Measurements from ENCODE around the gene PCDH9. TPM values are rescaled to one million over a fixed set of nuclear protein-coding genes. Genes with fewer than 3 reads are reported as not detected.

PCDH9 gene
- polyA plus RNA-seq, 3 donors from 2014 or later, result 0.56 to 0.77 TPM; not detected in 1

DNA sequence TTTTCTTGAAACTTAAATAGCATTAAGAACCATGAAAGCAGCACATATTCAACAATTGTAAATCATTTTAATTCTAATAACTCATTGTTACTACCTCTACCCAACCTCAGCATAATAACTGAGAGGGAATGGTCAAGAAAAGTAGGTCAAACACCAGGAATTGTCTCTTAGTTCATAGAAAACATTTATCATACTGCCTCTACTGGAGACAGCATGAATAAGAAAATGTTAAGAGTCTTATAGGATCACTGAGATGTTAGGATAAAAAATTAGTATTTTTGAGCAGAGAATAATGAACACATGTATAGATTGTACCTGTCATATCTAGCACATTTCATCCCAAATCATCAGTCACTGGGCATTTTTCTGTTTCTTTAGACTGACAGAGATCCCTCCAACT, 515.3 kb downstream of the PCDH9 start:
- Mint-ChIP-seq H3K9me3 (peaks cover 0 to 23% (median 4%) of the 10 kb centered on the region in 6 donors), H3K27me3 (ENCODE audit: low read depth in 3 of 3) (no peaks in the 10 kb centered on the region), H3K27ac (no peak overlapping the region), H3K4me3 (no peak overlapping the region), H3K4me1 (no peaks in the 10 kb centered on the region), H3K36me3 (no peaks in the 10 kb centered on the region)
- DNase-seq, result no peak

DNA sequence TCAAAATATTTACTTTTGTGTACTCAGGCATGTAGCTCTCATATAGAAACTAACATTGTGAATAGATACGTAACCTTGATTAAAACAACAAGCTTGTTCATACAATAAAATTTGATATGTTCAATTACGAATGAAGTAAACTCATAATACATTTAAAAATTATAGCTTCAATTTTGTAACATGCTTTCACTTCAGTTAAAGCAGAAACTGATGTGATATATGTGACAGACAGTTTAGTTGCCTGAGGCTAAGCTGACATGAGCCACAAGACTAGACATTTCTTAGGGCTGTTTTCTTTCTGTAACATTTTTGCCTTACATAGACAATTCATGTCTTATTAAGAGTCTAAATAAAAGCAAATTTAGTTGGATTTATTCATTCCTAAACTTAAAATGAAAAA, 526.0 kb downstream of the PCDH9 start:
- Mint-ChIP-seq H3K9me3 (peaks cover 0 to 40% (median 0%) of the 10 kb centered on the region in 6 donors), H3K27me3 (ENCODE audit: low read depth in 3 of 3) (no peaks in the 10 kb centered on the region), H3K36me3 (no peaks in the 10 kb centered on the region), H3K4me3 (no peak overlapping the region), H3K27ac (no peak overlapping the region), H3K4me1 (no peaks in the 10 kb centered on the region)
- DNase-seq, result no peak

DNA sequence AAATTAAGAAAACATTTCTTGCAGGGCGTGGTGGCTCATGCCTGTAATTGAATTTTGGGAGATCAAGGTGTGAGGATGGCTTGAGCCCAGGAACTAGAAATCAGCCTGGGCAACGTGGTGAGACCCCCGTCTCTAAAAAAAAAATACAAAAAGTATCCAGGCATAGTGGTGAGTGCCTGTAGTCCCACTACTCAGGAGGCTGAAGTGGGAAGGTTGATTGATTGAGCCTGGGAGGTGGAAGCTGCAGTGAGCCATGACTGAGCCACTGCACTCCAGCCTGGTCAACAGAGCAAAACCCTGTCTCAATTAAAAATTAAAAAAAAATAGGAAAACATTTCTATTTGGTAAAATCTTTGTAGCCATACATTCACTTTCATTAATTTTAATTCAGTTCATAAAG, 526.5 kb downstream of the PCDH9 start:
- H3K27ac Mint-ChIP-seq, result no peak overlapping the region
- no peak for DNase-seq
- H3K36me3 Mint-ChIP-seq, result no peaks in the 10 kb centered on the region
- no peaks in the 10 kb centered on the region for H3K27me3 Mint-ChIP-seq (ENCODE audit: low read depth in 3 of 3)
- peaks cover 0 to 36% (median 0%) of the 10 kb centered on the region in 6 donors for H3K9me3 Mint-ChIP-seq
- H3K4me1 Mint-ChIP-seq, result no peaks in the 10 kb centered on the region
- no peak overlapping the region for H3K4me3 Mint-ChIP-seq

DNA sequence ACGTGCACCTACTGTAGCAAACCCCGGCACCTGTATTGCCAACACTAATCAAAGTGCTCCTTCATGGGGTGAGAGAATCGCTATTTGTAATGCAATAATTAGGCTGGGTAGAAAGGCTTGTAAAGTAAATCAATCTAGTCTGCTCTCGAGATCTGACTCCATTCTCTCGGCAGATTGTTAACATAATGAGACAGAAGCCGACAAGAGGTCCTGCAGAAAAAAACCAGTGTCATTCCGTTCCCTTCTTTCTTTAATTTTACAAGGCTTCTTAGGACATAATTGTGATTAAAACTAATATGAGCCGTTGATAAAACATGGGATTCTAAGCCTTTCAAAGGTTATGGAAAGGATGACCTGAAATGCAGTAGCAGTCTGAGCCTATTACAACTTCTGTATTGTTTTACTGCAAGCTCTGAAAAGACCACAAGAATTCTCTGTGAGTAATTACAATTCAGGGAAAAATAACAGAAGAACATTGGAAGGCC, 530.0 kb downstream of the PCDH9 start:
- Mint-ChIP-seq H3K27ac (no peak overlapping the region), H3K9me3 (peaks cover 0 to 20% (median 1%) of the 10 kb centered on the region in 6 donors), H3K4me1 (no peaks in the 10 kb centered on the region), H3K27me3 (ENCODE audit: low read depth in 3 of 3) (no peaks in the 10 kb centered on the region), H3K36me3 (no peaks in the 10 kb centered on the region), H3K4me3 (no peak overlapping the region)
- no peak for DNase-seq

DNA sequence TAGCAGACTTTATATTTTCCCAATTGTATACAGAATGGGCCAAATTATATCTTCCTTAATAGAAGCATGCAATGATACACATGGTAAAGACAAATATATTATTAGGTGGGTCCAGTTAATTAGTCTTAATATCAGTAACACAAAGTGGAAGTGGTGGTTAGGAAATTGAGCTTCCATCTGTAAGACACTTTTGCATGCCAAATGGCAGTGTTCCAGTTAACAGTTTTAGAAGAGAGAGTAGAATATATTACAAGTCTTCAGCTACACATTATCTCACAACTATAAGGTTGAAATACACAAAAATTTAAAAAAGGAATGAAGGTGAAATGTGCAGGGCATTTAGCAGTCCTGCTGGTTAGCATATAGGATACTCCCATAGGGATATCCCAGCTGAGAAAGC, 536.5 kb downstream of the PCDH9 start:
- Mint-ChIP-seq H3K27me3 (ENCODE audit: low read depth in 3 of 3) (no peaks in the 10 kb centered on the region), H3K27ac (no peak overlapping the region), H3K9me3 (peaks cover 0 to 9% (median 0%) of the 10 kb centered on the region in 6 donors), H3K36me3 (no peaks in the 10 kb centered on the region), H3K4me1 (no peaks in the 10 kb centered on the region), H3K4me3 (no peak overlapping the region)
- no peak for DNase-seq

DNA sequence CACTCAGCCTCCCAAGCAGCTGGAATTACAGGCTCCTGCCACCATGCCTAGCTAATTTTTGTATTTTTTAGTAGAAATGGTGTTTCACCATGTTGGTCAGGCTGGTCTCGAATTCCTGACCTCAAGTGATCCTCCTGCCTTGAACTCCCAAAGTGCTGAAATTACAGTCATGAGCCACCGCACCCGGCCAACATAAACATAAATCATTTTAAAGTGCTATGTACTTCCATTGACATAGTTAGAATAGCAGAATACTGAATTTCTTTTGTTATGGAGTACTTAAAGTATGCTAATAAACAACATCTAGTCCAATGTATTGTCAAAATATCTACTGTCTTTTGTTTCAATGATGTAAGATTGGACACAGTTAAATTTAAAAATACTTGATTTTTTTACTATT, 539.0 kb downstream of the PCDH9 start:
- Mint-ChIP-seq H3K27ac (no peak overlapping the region), H3K27me3 (ENCODE audit: low read depth in 3 of 3) (no peaks in the 10 kb centered on the region), H3K4me1 (no peaks in the 10 kb centered on the region), H3K4me3 (no peak overlapping the region), H3K9me3 (peaks cover 0 to 6% (median 1%) of the 10 kb centered on the region in 6 donors), H3K36me3 (no peaks in the 10 kb centered on the region)
- DNase-seq, result no peak

DNA sequence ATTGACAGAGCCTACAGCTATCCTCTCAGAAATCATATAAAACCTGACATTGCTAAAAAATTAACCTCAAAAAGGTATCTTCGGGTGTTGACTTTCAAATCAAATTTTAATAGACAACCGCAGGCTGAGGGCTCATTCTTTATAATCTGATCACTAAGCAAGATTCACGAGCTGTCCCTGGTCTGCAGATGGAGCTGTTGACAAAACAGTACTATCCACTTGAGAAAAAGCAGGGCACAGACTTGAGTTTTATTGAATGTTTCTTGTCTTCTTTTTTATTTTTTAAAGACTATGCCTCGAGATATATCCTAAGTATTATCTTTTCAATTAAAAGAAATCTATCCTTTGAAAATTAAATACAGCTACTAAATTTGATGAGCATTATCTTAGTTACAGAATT, 540.5 kb downstream of the PCDH9 start:
- Mint-ChIP-seq H3K27ac (no peak overlapping the region), H3K4me3 (no peak overlapping the region), H3K9me3 (peaks cover under 1 to 13% (median 3%) of the 10 kb centered on the region in 6 donors), H3K27me3 (ENCODE audit: low read depth in 3 of 3) (no peaks in the 10 kb centered on the region), H3K4me1 (no peaks in the 10 kb centered on the region), H3K36me3 (no peaks in the 10 kb centered on the region)
- no peak for DNase-seq

DNA sequence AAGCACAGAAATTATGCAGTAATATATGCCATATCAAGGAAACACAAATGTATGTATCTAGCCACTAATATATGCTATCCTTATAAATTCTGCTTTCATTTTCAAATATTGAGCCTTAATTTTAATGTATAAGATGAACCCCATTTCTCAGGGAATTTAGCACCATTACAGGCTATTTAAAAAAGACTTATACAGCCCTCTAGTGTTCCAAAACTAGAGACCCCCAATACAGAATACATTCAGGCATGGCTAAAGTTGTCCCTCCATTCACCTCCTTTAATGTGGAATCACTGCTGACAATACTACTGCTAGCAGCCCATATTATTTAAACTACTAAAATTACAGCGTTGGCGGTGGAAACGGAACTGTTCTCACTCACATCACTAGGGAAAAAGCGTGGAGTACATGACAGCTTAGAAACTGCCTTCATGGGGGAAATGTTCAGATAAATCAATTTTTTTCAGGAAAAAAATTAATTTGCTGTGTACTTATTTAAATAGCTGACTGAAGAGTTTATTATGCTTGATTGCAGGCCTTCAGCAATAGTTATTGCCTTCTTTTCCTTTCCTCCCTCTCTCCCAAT, 541.0 kb downstream of the PCDH9 start:
- H3K36me3 Mint-ChIP-seq, result no peaks in the 10 kb centered on the region
- no peaks in the 10 kb centered on the region for H3K4me1 Mint-ChIP-seq
- H3K27me3 Mint-ChIP-seq (ENCODE audit: low read depth in 3 of 3), result no peaks in the 10 kb centered on the region
- H3K4me3 Mint-ChIP-seq, result no peak overlapping the region
- no peak for DNase-seq
- H3K27ac Mint-ChIP-seq, result no peak overlapping the region
- peaks cover 2 to 15% (median 4%) of the 10 kb centered on the region in 6 donors for H3K9me3 Mint-ChIP-seq

DNA sequence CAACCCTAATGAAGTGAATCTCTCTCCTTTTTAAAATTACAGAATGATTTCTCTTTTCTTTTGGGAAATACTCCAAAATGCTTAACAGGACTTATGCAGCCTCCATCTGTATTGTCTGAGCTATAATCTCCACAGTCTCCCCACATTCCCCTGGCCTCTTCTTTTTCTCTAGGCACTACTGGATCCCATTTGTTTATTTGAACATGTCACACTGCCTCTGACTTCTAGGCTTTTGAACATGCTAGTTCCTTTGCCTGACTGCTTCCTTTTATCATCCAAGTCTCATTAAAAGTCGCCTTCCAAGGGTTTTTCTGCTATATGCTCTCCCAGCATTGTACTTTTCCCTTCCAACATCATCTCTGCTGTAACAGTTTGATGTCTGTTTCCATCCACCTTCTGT, 548.7 kb downstream of the PCDH9 start:
- H3K4me1 Mint-ChIP-seq, result no peaks in the 10 kb centered on the region
- DNase-seq, result no peak
- H3K9me3 Mint-ChIP-seq, result peaks cover 2 to 16% (median 4%) of the 10 kb centered on the region in 6 donors
- H3K36me3 Mint-ChIP-seq, result no peaks in the 10 kb centered on the region
- H3K4me3 Mint-ChIP-seq, result no peak overlapping the region
- peaks cover 0 to 3% (median 0%) of the 10 kb centered on the region in 3 donors for H3K27me3 Mint-ChIP-seq (ENCODE audit: low read depth in 3 of 3)
- H3K27ac Mint-ChIP-seq, result no peak overlapping the region

DNA sequence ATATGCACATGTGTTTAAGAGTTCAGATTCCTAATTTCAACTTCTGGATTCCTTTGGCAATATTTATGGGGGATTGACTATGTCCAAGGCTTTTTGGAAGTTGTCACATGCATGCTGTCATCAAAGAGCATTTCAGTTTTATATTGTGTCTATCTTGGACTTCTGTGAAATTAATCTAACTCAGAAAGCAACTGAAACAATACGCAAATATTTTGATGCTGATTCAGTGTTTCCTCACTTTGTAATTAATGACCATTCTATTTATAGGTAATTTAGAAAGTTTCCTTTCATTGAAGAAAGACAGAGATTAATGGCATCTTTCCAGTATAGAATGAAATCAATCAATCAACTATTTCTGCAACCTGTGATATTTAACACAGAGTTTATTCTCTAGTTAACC, 550.1 kb downstream of the PCDH9 start:
- Mint-ChIP-seq H3K4me3 (no peak overlapping the region), H3K9me3 (peaks cover 2 to 9% (median 4%) of the 10 kb centered on the region in 6 donors), H3K27ac (no peak overlapping the region), H3K36me3 (no peaks in the 10 kb centered on the region), H3K27me3 (ENCODE audit: low read depth in 3 of 3) (peaks cover 0 to 3% (median 3%) of the 10 kb centered on the region in 3 donors), H3K4me1 (no peaks in the 10 kb centered on the region)
- DNase-seq, result no peak

DNA sequence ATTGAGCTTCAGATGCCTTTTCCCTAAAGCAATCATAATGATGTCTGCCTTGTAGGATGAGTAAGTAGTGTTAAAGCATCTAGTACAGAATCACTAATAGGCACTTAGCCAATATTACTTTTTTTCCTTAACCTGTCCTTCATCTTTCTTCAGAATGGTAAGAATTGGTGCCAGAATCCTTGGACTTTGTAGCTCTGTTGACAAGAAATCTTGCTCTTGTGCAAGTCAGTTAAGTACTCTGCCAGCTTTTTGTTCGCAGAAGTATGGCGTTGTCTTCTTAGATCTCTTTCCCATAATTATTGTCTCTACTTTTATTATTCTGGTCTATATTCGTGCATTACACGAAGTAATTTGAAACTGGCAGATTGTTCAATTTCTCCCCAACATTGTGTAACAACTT, 554.5 kb downstream of the PCDH9 start:
- Mint-ChIP-seq H3K9me3 (peaks cover 0 to 12% (median 4%) of the 10 kb centered on the region in 6 donors), H3K4me1 (no peaks in the 10 kb centered on the region), H3K4me3 (no peak overlapping the region), H3K27ac (no peak overlapping the region), H3K36me3 (no peaks in the 10 kb centered on the region), H3K27me3 (ENCODE audit: low read depth in 3 of 3) (peaks cover 0 to 3% (median 0%) of the 10 kb centered on the region in 3 donors)
- DNase-seq, result no peak

DNA sequence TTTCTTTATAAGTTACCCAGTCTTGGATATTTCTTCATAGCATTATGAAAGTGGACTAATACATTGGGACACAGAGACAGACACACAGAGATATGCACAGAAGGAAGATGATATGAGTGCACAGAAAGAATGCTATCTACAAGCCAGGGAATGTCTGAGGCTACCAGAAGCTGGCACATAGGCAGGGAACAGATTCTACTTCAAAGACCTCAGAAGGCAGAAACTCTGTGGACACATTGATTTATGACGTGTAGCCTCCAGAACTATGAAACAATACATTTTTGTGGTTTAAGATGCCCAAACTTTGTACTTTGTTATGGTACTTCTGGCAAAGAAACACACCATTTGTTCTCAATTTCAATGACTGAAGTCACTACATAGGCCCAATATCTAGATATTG, 556.7 kb downstream of the PCDH9 start:
- Mint-ChIP-seq H3K27me3 (ENCODE audit: low read depth in 3 of 3) (peaks cover 0 to 3% (median 0%) of the 10 kb centered on the region in 3 donors), H3K36me3 (no peaks in the 10 kb centered on the region), H3K4me3 (no peak overlapping the region), H3K9me3 (peaks cover 0 to 26% (median 5%) of the 10 kb centered on the region in 6 donors), H3K4me1 (no peaks in the 10 kb centered on the region), H3K27ac (no peak overlapping the region)
- no peak for DNase-seq

DNA sequence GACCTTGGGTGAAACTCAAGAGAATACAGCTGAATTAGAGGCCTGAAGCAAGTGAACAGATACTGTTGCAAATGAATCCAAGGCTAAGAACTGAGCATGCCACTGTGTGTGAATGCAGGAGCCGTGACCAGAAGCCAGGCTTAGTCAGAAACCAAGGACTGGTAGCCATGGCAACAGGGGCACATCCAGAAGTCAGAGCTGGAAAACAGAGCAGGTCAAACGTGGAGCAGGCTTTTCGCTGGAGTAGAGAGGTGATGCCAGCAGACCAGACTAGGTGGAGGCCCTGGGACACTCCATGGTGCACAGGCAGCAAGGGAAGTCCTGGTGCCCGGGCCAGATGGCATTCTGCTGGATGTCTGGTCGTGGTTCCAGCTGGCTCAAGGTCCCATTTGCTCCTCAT, 564.1 kb downstream of the PCDH9 start:
- DNase-seq, result no peak
- Mint-ChIP-seq H3K4me3 (no peak overlapping the region), H3K9me3 (peaks cover 0 to 41% (median 8%) of the 10 kb centered on the region in 6 donors), H3K36me3 (no peaks in the 10 kb centered on the region), H3K27me3 (ENCODE audit: low read depth in 3 of 3) (no peaks in the 10 kb centered on the region), H3K27ac (no peak overlapping the region), H3K4me1 (no peaks in the 10 kb centered on the region)

DNA sequence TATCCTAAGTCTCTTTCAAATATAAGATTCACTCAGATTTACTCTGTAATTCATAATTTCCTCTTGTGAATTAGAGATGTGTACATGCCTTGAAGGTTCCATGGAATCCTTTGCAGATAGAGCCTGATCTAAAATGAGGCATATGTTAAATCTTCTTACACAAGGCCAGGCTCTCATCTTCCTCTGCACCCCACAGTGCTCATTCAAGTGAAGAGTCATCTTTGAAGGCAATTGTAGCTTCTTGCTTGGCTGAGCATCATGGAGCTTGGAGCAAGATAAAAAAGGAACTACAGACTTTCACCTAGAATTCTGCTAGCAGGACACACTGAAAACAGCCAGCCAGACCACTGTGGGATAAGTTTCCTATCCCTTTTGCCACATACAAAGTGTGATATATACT, 566.4 kb downstream of the PCDH9 start:
- no peaks in the 10 kb centered on the region for H3K27me3 Mint-ChIP-seq (ENCODE audit: low read depth in 3 of 3)
- H3K27ac Mint-ChIP-seq, result no peak overlapping the region
- H3K4me3 Mint-ChIP-seq, result no peak overlapping the region
- H3K4me1 Mint-ChIP-seq, result no peaks in the 10 kb centered on the region
- DNase-seq, result no peak
- no peaks in the 10 kb centered on the region for H3K36me3 Mint-ChIP-seq
- peaks cover 0 to 29% (median 4%) of the 10 kb centered on the region in 6 donors for H3K9me3 Mint-ChIP-seq

DNA sequence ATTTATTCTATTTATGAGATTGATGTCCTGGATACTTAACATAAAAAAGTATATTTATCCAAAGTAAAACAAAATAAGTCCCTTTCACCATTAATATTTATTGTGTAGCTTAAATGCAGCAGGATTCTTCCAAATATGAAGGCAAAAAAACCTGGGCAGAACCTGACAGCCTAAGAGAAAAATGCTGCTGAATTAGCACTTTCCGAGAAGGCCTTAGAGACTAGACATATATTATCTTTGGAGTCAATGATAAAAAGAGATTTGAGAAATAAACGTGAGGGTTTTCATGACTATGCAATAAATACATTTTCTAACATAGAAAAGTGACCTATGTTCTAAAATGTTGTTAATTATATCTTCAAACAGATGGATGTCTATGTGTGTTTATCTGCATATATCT, 566.9 kb downstream of the PCDH9 start:
- Mint-ChIP-seq H3K27me3 (ENCODE audit: low read depth in 3 of 3) (no peaks in the 10 kb centered on the region), H3K27ac (no peak overlapping the region), H3K36me3 (no peaks in the 10 kb centered on the region), H3K4me1 (no peaks in the 10 kb centered on the region), H3K4me3 (no peak overlapping the region), H3K9me3 (peaks cover 0 to 24% (median 3%) of the 10 kb centered on the region in 6 donors)
- DNase-seq, result no peak
